ENCODE results near the gene RGCC.

RGCC gene

DNA sequence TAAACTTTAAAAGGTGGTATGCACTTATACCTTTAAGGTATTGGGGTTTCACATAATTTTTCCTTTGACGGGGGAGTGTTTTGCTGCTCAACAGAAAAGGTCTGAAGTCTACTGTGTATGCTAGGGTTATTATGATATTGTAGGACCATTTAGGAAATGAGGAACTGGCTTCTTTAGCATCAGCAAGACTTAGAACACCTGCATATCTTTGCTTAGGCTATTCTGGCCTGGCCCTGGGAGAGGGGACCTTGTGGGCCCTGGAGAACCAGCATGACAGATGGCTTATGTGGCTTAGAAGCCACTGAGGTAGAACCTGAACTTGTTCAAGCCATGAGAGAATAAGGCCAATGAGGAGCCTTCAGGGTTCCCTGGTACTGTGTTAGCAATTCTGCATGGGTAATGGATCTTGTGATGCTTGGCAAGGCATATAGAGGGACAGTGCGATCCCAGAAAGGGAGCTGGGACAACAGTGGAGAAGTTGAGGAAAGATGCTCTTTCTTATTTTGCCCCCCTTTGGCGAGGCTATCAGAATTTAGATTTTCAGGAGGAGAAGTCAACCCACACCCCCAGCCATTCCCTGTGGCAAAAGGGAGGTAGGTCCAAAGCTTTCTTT lies 4.3 kb downstream of the RGCC start:
- H3K27me3 Mint-ChIP-seq: no peaks in the 10 kb centered on the region
- H3K4me3 Mint-ChIP-seq: peak overlapping the region; percentile 89
- H3K27ac Mint-ChIP-seq: peak overlapping the region; percentile 98
- H3K4me1 Mint-ChIP-seq: peaks cover 76% of the 10 kb centered on the region
- H3K9me3 Mint-ChIP-seq: no peaks in the 10 kb centered on the region
- H3K36me3 Mint-ChIP-seq: peaks cover 33% of the 10 kb centered on the region

DNA sequence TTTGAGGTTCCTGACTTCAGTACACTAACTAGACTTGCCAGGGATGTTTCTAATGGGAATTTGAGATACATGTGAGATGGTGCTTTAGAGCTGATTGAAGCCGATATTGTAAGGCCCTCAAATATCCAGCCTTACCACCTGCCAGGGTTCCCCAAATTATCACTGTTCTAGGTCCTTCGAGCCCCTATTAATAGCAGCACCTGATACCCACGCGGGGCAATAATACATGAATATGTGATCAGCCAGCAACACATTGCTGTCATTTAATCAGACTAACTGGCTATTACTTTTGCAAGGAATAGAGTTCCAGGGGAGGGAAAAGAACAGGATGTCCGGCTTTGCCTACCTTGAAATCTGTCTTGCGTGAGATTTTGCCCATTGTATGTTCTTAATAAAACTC lies 5.1 kb downstream of the RGCC start:
- peak overlapping the region; percentile 89 for H3K4me3 Mint-ChIP-seq

DNA sequence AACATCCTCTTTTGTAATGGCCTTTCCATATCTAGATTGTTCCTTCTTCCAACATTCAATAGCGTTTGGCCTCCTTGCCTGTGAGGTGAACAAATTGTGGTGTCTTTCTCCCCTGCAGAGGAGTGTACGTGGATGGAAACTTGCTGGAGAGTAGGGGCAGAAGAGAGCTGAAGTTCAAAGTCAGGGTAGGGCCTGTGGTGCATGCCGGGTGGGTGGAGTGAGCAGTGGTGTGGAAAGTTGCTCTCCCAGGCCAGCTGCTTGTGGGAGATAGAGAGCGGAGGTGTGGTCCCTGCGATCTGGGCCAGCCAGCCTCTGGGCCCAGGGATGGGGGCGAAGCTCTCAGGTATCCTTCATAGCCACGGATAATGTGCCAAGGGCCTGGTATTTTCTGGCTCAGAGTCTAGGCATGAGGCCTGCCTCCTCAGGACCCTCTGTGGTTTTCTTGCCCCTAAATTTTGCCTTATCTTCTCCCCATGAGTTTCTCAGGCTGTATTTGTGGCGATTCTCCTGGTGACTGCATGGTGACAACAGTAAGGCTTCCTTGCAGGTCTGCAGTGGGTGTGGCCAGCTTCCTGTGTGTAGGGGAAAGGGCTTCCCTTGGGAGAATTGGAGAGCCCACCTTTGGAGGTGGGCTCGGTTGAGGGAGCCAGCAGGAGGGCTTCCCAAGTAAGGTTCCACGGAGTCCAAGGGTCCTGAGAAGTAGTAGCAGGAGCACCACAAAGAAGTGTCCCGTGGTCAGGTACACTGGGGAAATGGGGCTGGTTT lies 6.7 kb downstream of the RGCC start:
- Mint-ChIP-seq H3K4me1 (peaks cover 95% of the 10 kb centered on the region), H3K4me3 (peak overlapping the region; percentile 89), H3K27ac (peak overlapping the region; percentile 96), H3K9me3 (no peaks in the 10 kb centered on the region), H3K27me3 (no peaks in the 10 kb centered on the region), H3K36me3 (peaks cover 45% of the 10 kb centered on the region)

More for the DNA sequence above, 5.1 kb downstream of the RGCC start:
- peaks cover 83% of the 10 kb centered on the region for H3K4me1 Mint-ChIP-seq
- H3K36me3 Mint-ChIP-seq: peaks cover 39% of the 10 kb centered on the region
- no peaks in the 10 kb centered on the region for H3K9me3 Mint-ChIP-seq
- H3K27me3 Mint-ChIP-seq: no peaks in the 10 kb centered on the region
- H3K27ac Mint-ChIP-seq: peak overlapping the region; percentile 98

DNA sequence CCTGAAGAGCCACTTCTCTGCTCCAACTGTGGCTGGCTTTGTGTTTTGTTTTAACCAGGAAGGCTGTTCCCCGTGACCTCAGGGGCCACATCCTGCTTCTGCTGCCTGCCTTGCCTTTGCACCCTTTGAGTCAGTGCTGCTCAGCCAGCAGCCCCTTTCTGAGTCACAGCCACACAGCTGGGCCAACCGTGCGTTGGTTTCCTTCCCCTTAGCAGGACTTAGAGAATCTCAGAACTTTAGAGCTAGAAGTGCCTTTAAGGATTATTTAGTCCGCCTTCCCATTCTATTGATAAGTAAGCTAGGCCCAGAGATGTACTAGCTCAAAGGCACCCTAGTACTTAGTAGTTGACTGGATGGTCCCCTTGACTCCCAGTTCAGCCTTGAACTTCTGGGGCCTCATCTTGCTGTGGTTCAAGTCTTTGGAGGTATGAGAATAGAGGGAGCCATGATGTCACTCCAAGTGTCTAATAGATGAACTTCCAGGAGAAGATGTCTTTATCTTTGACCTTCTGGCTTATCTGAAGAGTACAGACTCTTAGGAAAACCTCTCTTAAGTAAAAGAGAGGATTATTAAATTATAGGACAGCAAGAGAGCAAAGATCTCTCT lies 8.0 kb downstream of the RGCC start:
- Mint-ChIP-seq H3K4me3 (peak overlapping the region; percentile 89), H3K9me3 (no peaks in the 10 kb centered on the region)

GRCh38 chr13:41465898-41466320 lies 8.6 kb downstream of the RGCC start:
- peaks cover 49% of the 10 kb centered on the region for H3K36me3 Mint-ChIP-seq
- H3K27me3 Mint-ChIP-seq: no peaks in the 10 kb centered on the region
- H3K27ac Mint-ChIP-seq: peak overlapping the region; percentile 96
- H3K4me3 Mint-ChIP-seq: peak overlapping the region; percentile 89
- no peaks in the 10 kb centered on the region for H3K9me3 Mint-ChIP-seq
- H3K4me1 Mint-ChIP-seq: peaks cover 95% of the 10 kb centered on the region

More for the DNA sequence above, 8.0 kb downstream of the RGCC start:
- H3K27ac Mint-ChIP-seq: peak overlapping the region; percentile 96
- H3K27me3 Mint-ChIP-seq: no peaks in the 10 kb centered on the region
- H3K36me3 Mint-ChIP-seq: peaks cover 50% of the 10 kb centered on the region
- H3K4me1 Mint-ChIP-seq: peaks cover 96% of the 10 kb centered on the region

DNA sequence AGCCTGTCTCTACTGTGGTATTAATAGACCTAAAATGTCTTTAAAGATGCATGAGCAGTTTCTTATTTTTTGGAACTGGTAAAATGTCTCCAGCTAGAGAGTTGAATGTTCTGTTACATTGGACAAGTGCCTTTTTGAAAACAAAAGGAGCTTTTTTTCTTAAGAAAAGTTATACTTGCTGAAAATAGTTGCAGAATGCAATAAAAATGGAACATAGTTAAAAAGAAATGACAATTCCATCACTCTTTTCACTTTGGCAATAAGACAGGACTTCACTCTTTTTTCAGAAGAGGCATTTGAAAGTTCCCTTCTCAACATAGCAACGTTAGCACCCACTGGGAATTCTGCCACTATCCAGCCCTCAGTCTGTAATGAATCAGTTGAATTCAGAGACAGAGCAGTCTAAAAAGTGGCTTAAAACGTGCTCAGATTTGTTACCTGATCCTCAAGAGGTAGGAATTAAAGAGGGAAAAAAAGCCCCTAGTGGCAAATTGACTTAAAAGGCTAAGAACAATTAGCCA lies 10.1 kb downstream of the RGCC start:
- Mint-ChIP-seq H3K27me3 (no peaks in the 10 kb centered on the region), H3K4me3 (peak overlapping the region; percentile 89), H3K9me3 (no peaks in the 10 kb centered on the region), H3K27ac (peak overlapping the region; percentile 96), H3K4me1 (peaks cover 95% of the 10 kb centered on the region), H3K36me3 (peaks cover 52% of the 10 kb centered on the region)

DNA sequence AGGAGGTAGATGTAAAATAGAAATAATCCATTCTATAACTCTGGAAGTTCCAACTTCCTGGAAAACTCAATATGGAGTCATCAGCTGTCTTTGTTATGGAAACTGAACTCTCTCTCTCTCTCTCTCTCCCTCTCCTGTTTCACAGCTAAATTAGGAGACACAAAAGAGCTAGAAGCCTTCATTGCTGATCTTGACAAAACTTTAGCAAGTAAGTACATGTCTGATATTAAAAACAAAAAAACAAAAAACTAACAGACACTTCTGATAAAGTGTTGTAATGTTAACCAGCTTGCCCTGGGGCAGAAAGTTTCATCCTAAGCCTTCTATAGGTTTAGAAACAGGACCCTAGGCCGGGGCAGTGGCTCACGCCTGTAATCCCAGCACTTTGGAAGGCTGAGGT lies 11.3 kb downstream of the RGCC start:
- Mint-ChIP-seq H3K9me3 (peaks cover 6% of the 10 kb centered on the region), H3K4me3 (peak overlapping the region; percentile 89), H3K4me1 (peaks cover 95% of the 10 kb centered on the region), H3K27ac (peak overlapping the region; percentile 86), H3K36me3 (peaks cover 56% of the 10 kb centered on the region), H3K27me3 (no peaks in the 10 kb centered on the region)

DNA sequence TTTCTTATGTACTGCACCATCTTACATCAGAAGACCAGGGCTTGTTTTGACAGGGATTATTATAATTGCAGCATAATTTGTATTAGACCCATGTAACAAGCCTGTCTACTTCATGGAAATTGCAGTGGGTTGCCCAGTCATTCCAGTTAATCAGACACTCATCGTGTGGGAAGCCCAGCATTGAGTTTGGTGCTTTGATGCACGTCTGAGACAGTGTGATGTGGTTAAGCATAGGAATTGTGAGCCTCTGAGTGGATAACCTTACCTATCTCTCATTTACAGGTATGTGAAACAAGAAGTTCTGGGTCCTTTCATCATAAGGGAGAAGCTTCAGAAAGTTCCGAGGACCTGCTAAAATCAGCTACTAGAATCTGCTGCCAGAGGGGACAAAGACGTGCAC lies 12.8 kb downstream of the RGCC start:
- H3K36me3 Mint-ChIP-seq: peaks cover 51% of the 10 kb centered on the region
- H3K9me3 Mint-ChIP-seq: peaks cover 6% of the 10 kb centered on the region
- H3K27ac Mint-ChIP-seq: peak overlapping the region; percentile 92
- peak overlapping the region; percentile 71 for H3K4me3 Mint-ChIP-seq
- peaks cover 92% of the 10 kb centered on the region for H3K4me1 Mint-ChIP-seq
- H3K27me3 Mint-ChIP-seq: no peaks in the 10 kb centered on the region

- peaks cover 49% of the 10 kb centered on the region for H3K36me3 Mint-ChIP-seq
- peaks cover 90% of the 10 kb centered on the region for H3K4me1 Mint-ChIP-seq
- H3K27ac Mint-ChIP-seq: peak overlapping the region; percentile 96
- peak overlapping the region; percentile 19 for H3K4me3 Mint-ChIP-seq
- H3K9me3 Mint-ChIP-seq: peaks cover 6% of the 10 kb centered on the region
- no peaks in the 10 kb centered on the region for H3K27me3 Mint-ChIP-seq
Observed at GRCh38 chr13:41471785-41472184, 14.4 kb downstream of the RGCC start.

DNA sequence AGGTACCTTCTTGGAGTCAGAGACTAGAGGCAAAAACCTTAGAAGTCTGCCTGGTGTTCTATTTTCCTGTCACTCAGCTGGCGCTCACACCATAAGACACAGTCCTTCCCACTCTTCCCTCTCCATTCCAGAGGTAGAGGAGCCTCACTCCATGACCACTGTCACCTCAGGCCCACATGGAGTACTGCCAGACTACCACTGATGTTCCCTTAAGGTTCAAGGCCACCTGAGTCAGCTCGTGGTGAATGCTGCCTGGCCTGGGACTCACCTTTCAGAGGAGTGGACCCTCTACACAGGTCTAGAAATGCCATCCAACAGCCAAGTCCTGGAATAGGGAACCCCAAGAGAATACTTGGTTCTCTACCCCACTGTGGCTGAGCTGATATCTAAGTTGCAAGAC lies 29.9 kb downstream of the RGCC start:
- H3K27ac Mint-ChIP-seq: no peak overlapping the region
- H3K4me1 Mint-ChIP-seq: peaks cover 58% of the 10 kb centered on the region
- H3K4me3 Mint-ChIP-seq: no peak overlapping the region

GRCh38 chr13:41488124-41488523 lies 30.8 kb downstream of the RGCC start:
- H3K36me3 Mint-ChIP-seq: peaks cover 16% of the 10 kb centered on the region
- no peaks in the 10 kb centered on the region for H3K27me3 Mint-ChIP-seq
- peaks cover 67% of the 10 kb centered on the region for H3K4me1 Mint-ChIP-seq
- H3K9me3 Mint-ChIP-seq: peaks cover 15% of the 10 kb centered on the region
- H3K4me3 Mint-ChIP-seq: peak overlapping the region; percentile 78
- peak overlapping the region; percentile 90 for H3K27ac Mint-ChIP-seq

More for the DNA sequence above, 29.9 kb downstream of the RGCC start:
- H3K36me3 Mint-ChIP-seq: peaks cover 16% of the 10 kb centered on the region
- H3K27me3 Mint-ChIP-seq: no peaks in the 10 kb centered on the region
- peaks cover 18% of the 10 kb centered on the region for H3K9me3 Mint-ChIP-seq

DNA sequence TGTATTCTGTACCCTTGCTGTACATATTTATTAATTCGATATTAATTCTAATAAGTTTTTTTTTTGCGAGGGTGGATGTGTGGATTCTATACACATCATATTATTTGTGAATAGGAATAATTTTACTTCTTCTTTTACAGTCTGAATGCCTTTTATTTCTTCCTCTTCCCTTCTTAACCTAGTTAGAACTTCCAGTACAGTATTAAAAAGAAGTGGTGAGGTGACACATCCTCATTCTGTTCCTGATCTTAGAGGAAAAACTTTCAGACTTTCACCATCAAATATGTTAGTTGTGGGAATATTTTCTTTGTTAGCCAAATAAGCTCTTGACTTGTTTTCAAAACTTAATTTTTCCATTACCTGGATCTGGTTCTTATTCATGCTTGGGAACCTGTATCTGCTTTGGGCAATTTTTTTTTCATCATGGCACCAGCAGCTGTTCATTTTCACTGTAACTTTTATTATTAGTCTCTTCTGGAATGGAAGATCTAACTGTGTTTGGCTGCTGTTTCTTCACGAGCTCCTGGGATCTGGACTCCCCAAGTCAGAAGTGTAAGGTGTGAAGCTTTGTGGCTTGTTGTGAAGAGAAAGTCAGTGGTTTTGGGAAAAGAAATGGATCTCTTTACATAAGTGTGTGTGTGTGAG lies 33.1 kb downstream of the RGCC start:
- Mint-ChIP-seq H3K9me3 (peaks cover 11% of the 10 kb centered on the region), H3K4me1 (peaks cover 91% of the 10 kb centered on the region), H3K27ac (peak overlapping the region; percentile 92), H3K36me3 (peaks cover 10% of the 10 kb centered on the region), H3K4me3 (peak overlapping the region; percentile 49), H3K27me3 (no peaks in the 10 kb centered on the region)

DNA sequence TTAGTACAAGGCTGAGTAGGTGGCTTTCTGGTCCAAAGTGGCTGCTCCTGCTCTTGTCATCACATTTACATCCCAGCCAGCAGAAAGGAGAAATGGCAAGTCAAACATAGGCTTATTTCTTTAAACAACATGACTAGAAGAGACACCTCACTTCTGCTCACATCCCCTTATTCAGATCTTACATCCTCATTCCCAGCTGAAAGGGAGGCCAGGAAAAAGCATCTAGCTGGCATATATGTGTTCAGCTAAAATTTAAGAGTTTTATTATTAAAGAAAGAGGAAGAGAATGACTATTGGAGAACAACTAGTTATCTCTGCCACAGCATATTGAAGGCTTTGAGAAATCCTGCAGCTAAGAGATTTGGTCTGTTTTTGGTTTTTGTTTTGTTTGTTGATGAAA lies 34.1 kb downstream of the RGCC start:
- H3K4me1 Mint-ChIP-seq: peaks cover 95% of the 10 kb centered on the region
- peak overlapping the region; percentile 36 for H3K4me3 Mint-ChIP-seq
- H3K27ac Mint-ChIP-seq: peak overlapping the region; percentile 94
- no peaks in the 10 kb centered on the region for H3K27me3 Mint-ChIP-seq
- H3K9me3 Mint-ChIP-seq: peaks cover 2% of the 10 kb centered on the region
- H3K36me3 Mint-ChIP-seq: peaks cover 4% of the 10 kb centered on the region

DNA sequence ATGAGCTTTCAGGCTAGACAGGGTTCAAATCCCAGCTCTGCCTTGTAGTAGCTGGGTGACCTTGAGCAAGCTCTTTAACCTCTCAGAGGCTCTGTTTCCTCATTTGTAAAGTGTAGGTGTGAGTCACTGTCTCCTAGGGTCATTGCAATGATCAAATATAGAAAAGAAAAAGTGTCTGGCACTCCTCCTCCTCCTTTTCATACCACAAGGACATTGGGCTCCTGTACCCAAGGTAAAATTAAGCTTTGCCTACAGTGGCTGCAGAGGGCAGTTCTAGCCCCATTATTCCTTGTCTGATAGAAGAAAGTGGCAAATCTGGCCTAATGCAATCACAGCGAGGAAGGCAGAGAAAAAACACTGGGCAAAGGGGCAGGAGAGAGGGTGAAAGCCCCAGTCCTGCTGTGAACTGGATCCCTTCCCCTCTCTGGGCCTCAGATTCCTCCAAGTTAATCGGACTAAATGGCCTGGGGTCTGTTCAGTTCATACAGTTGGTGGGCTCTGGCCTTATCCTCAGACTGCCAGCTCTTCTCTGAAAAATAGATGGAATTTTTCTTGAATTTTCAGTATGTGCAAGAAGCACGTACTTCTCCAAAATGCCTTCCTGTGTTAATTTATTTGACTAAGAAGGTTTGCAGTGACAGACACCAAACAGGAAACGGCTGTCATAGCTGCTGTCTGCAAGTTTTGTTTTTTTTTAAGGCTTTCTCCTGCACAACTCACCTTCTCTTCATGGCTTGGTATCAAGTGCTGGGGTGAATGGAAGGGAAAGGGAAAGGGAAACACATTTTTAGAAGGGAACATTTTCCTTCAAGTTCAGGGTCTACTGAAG lies 35.3 kb downstream of the RGCC start:
- Mint-ChIP-seq H3K36me3 (peaks cover 4% of the 10 kb centered on the region), H3K4me3 (peak overlapping the region; percentile 77), H3K27ac (peak overlapping the region; percentile 94), H3K27me3 (no peaks in the 10 kb centered on the region), H3K4me1 (peaks cover 95% of the 10 kb centered on the region), H3K9me3 (no peaks in the 10 kb centered on the region)

DNA sequence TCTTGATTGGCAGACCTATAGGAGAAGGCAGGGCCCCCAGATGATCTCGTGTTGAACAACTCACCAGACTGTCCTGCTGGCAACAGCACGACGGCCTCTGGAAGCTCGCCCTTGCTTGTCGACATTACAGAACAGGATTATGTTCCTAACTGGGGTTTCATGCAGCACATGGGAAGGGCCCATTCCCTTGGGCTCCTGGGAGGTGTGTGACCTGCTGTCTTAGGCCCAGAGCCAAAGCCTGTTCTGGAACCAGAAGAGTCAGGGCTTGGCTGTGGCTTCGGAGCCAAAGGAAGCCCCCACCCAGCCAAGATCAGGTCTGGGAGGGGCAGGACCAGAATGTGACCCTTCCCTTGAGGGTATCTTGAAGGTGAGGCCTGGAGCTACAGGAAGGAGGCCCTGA lies 36.9 kb downstream of the RGCC start:
- H3K4me3 Mint-ChIP-seq: peak overlapping the region; percentile 77
- peak overlapping the region; percentile 94 for H3K27ac Mint-ChIP-seq
- H3K9me3 Mint-ChIP-seq: no peaks in the 10 kb centered on the region
- H3K4me1 Mint-ChIP-seq: peaks cover 95% of the 10 kb centered on the region
- peaks cover 7% of the 10 kb centered on the region for H3K36me3 Mint-ChIP-seq
- no peaks in the 10 kb centered on the region for H3K27me3 Mint-ChIP-seq
